GM18870 (cell line): ENCODE results near the gene ZBTB48.

ENCODE experiments used
- ATAC-seq: cut with Tn5 transposase; IDR thresholded peaks from one replicate; pipeline ENCODE4 v1.9.1; 2021; ENCODE audit warnings: moderate library complexity; ENCODE audit not compliant: unreplicated experiment

ZBTB48 gene

GRCh38 chr1:6572653-6573383 is 7.0 kb upstream of the ZBTB48 start:
- ATAC-seq, result no peak

GRCh38 chr1:6574025-6574620 is 5.7 kb upstream of the ZBTB48 start:
- no peak for ATAC-seq

GRCh38 chr1:6574818-6575217 is 5.0 kb upstream of the ZBTB48 start:
- ATAC-seq, result no peak

- ATAC-seq, result no peak
Measured at GRCh38 chr1:6577831-6578525, 1.8 kb upstream of the ZBTB48 start.

- ATAC-seq, result no peak
Measured at GRCh38 chr1:6578624-6579373, 995 bp upstream of the ZBTB48 start.

GRCh38 chr1:6580119-6580592 is 362 bp downstream of the ZBTB48 start:
- no peak for ATAC-seq

GRCh38 chr1:6580593-6581409 is 1.0 kb downstream of the ZBTB48 start:
- ATAC-seq, result no peak

GRCh38 chr1:6581561-6582305 is 1.9 kb downstream of the ZBTB48 start:
- ATAC-seq, result no peak

- ATAC-seq, result no peak
Measured at GRCh38 chr1:6582370-6582769, 2.6 kb downstream of the ZBTB48 start.

- ATAC-seq, result no peak
Measured at GRCh38 chr1:6584126-6585080, 4.6 kb downstream of the ZBTB48 start.

GRCh38 chr1:6585081-6585722 is 5.4 kb downstream of the ZBTB48 start:
- no peak for ATAC-seq

GRCh38 chr1:6585841-6586240 is 6.0 kb downstream of the ZBTB48 start:
- ATAC-seq, result no peak

GRCh38 chr1:6586404-6586816 is 6.6 kb downstream of the ZBTB48 start:
- ATAC-seq, result no peak

- no peak for ATAC-seq
Measured at GRCh38 chr1:6587261-6588005, 7.6 kb downstream of the ZBTB48 start.

- ATAC-seq, result no peak
Measured at GRCh38 chr1:6588128-6588892, 8.5 kb downstream of the ZBTB48 start.

GRCh38 chr1:6588893-6589520 is 9.2 kb downstream of the ZBTB48 start:
- ATAC-seq, result no peak
